OCI-LY1 (cell line): Measurements from ENCODE around the gene SPO11.
A peak's percentile ranks its signal among the peaks of the same experiment; 100 is the strongest.

Experiments used
- H2AFZ ChIP-seq: fragments of 200-600 bp; sonication (generic), shearing (Covaris generic); 2 replicates; pipeline ENCODE4 v1.6.0; 2014; ENCODE audit warnings: antibody characterized with exemption, mild to moderate bottlenecking, low read length
- H3F3A ChIP-seq: fragments of 200-600 bp; sonication (generic), shearing (Covaris generic); 2 replicates; pipeline ENCODE4 v1.6.0; 2014; ENCODE audit warnings: mild to moderate bottlenecking, antibody characterized with exemption, low read length, moderate library complexity; ENCODE audit not compliant: insufficient read depth
- H3K27ac ChIP-seq: fragments of 200-600 bp; sonication (generic); 2 replicates; pipeline ENCODE4 v1.5.1; 2014; ENCODE audit warnings: low read length, mixed run types, mild to moderate bottlenecking, low read depth; ENCODE audit not compliant: poor library complexity, severe bottlenecking
- H3K27me3 ChIP-seq: fragments of 200-600 bp; sonication (generic); 2 replicates; pipeline ENCODE4 v1.6.0; 2014; ENCODE audit warnings: antibody characterized with exemption, mild to moderate bottlenecking, low read length, moderate library complexity; ENCODE audit not compliant: insufficient read depth
- H3K36me3 ChIP-seq: fragments of 200-600 bp; sonication (generic); 2 replicates; pipeline ENCODE4 v1.6.1; 2014; ENCODE audit warnings: mild to moderate bottlenecking, antibody characterized with exemption, low read length, moderate library complexity, mixed read lengths; ENCODE audit not compliant: insufficient read depth
- H3K4me1 ChIP-seq: fragments of 200-600 bp; sonication (generic); 2 replicates; pipeline ENCODE4 v1.5.1; 2014; ENCODE audit warnings: mild to moderate bottlenecking, low read length, moderate library complexity; ENCODE audit not compliant: insufficient read depth, severe bottlenecking
- H3K4me2 ChIP-seq: fragments of 200-600 bp; sonication (generic), shearing (Covaris generic); 2 replicates; pipeline ENCODE4 v1.6.1; 2014; ENCODE audit warnings: low read length
- H3K4me3 ChIP-seq: fragments of 200-600 bp; sonication (generic); 2 replicates; pipeline ENCODE4 v1.5.1; 2014; ENCODE audit warnings: low read length, low read depth, mild to moderate bottlenecking, mixed read lengths; ENCODE audit not compliant: poor library complexity, severe bottlenecking
- H3K79me2 ChIP-seq: fragments of 200-600 bp; shearing (Covaris generic); 2 replicates; pipeline ENCODE4 v1.6.1; 2016; ENCODE audit warnings: mixed run types, low read length, mixed read lengths; ENCODE audit not compliant: insufficient read depth
- H3K9ac ChIP-seq: fragments of 200-600 bp; sonication (generic), shearing (Covaris generic); 2 replicates; pipeline ENCODE4 v1.6.1; 2014; ENCODE audit warnings: mild to moderate bottlenecking, low read length, mixed read lengths
- H3K9me2 ChIP-seq: fragments of 200-600 bp; sonication (generic), shearing (Covaris generic); 2 replicates; pipeline ENCODE4 v1.6.1; 2014; ENCODE audit warnings: low read depth, mild to moderate bottlenecking, low read length, mixed read lengths
- H3K9me3 ChIP-seq: fragments of 200-600 bp; shearing (Covaris generic); 2 replicates; pipeline ENCODE4 v1.6.1; 2014; ENCODE audit warnings: low read length, mixed read lengths
- H4K20me1 ChIP-seq: fragments of 200-600 bp; sonication (generic), shearing (Covaris generic); 2 replicates; pipeline ENCODE4 v1.6.0; 2016; ENCODE audit warnings: mild to moderate bottlenecking, low read length; ENCODE audit not compliant: insufficient read depth
- EZH2 ChIP-seq: fragments of 200-600 bp; sonication (generic), shearing (Covaris generic); IDR thresholded peaks from 2 replicates; pipeline ENCODE4 v1.8.0; 2017; ENCODE audit warnings: borderline replicate concordance, mixed run types, mild to moderate bottlenecking, antibody characterized with exemption, low read length, moderate library complexity, mixed read lengths
- TF ChIP-seq, protein P1 (sequence below): fragments of 200-600 bp; sonication (generic), shearing (Covaris generic); IDR thresholded peaks from 2 replicates; pipeline ENCODE4 v1.5.1; 2017; ENCODE audit warnings: mild to moderate bottlenecking, antibody characterized with exemption, low read length, moderate library complexity, mixed read lengths

SPO11 gene

DNA sequence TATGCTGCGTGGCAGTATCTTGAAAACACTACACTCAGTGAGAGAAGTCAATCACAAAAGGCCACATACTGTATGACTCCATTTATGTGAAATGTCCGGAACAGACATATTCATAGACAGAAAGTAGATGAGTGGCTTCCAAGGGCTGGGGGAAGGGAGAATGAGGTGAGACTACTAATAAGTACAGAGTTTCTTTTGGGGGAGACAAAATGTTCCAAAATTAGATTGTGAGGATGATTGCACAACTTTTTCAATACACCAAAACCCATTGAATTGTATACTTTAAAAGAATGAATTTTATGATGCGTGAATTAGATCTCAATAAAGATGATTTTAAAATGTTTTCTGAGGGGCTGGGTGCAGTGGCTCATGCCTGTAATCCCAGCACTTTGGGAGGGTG, 9.2 kb upstream of the SPO11 start:
- no peaks in the 10 kb centered on the region for H3K36me3 ChIP-seq
- no peaks in the 10 kb centered on the region for H3K9me3 ChIP-seq
- peak overlapping the region; percentile 27; the same call in 1 of the 2 replicates for H3K4me2 ChIP-seq
- peak overlapping the region; percentile 51; the same call in 1 of the 2 replicates for H3K9ac ChIP-seq
- peak overlapping the region; percentile 100 for H3K27ac ChIP-seq
- H3K27me3 ChIP-seq: no peaks in the 10 kb centered on the region
- H3K4me1 ChIP-seq: peaks cover 100% of the 10 kb centered on the region
- H3K79me2 ChIP-seq: no peaks in the 10 kb centered on the region
- no peaks in the 10 kb centered on the region for H4K20me1 ChIP-seq
- TF ChIP-seq EZH2: no peak
- TF ChIP-seq, protein P1, sequence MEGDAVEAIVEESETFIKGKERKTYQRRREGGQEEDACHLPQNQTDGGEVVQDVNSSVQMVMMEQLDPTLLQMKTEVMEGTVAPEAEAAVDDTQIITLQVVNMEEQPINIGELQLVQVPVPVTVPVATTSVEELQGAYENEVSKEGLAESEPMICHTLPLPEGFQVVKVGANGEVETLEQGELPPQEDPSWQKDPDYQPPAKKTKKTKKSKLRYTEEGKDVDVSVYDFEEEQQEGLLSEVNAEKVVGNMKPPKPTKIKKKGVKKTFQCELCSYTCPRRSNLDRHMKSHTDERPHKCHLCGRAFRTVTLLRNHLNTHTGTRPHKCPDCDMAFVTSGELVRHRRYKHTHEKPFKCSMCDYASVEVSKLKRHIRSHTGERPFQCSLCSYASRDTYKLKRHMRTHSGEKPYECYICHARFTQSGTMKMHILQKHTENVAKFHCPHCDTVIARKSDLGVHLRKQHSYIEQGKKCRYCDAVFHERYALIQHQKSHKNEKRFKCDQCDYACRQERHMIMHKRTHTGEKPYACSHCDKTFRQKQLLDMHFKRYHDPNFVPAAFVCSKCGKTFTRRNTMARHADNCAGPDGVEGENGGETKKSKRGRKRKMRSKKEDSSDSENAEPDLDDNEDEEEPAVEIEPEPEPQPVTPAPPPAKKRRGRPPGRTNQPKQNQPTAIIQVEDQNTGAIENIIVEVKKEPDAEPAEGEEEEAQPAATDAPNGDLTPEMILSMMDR: no peak
- no peak overlapping the region for H2AFZ ChIP-seq
- H3K4me3 ChIP-seq: no peak overlapping the region
- no peaks in the 10 kb centered on the region for H3K9me2 ChIP-seq
- H3F3A ChIP-seq: peaks cover 12% of the 10 kb centered on the region; the same call in 1 of the 2 replicates

DNA sequence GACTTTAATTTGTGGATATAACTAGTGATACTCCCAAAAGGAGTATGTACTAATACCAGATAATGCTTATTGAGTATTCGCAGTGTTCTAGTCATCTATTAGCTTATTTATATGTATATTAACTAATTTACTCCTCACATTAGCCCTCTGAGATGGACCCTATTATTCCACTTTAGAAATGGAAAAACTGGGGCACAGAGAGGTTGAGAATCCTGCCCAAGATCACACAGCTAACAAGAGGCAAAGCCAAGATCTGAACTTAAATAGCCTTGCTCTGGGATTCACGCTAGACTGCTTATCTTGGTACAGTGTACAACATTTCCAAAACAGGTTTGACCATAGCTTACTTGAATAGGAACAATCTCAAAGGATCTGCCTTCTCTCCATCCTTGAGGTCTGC, 8.5 kb upstream of the SPO11 start:
- Histone ChIP-seq H3F3A (peaks cover 12% of the 10 kb centered on the region), H3K4me2 (no peak overlapping the region), H3K27ac (peak overlapping the region; percentile 100), H3K9ac (no peak overlapping the region; the same call in 1 of the 2 replicates), H3K9me2 (no peaks in the 10 kb centered on the region), H3K27me3 (no peaks in the 10 kb centered on the region), H3K4me3 (no peak overlapping the region), H3K4me1 (peaks cover 100% of the 10 kb centered on the region), H4K20me1 (no peaks in the 10 kb centered on the region), H3K36me3 (no peaks in the 10 kb centered on the region), H2AFZ (no peak overlapping the region), H3K9me3 (no peaks in the 10 kb centered on the region), H3K79me2 (no peaks in the 10 kb centered on the region)
- no peak for TF ChIP-seq EZH2
- TF ChIP-seq, protein P1: no peak

DNA sequence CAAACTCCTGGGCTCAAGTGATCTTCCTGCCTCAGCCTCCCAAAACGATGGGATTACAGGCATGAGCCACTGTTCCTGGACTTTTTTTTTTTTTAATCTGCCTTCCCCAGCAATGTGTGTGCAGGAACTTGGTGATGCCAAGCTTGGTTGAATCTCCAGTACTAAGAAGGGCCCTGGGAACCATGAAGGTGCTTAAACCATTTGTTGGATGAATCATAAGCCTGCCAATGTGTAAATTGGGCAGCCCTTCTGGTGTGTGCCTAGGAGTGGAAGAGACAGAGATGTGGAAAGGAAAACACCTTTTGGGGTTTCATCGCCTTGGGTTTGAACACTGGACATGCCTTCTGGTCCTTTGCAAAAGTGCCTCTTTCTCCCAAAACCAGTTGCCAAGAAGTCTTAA, 7.1 kb upstream of the SPO11 start:
- H2AFZ ChIP-seq: no peak overlapping the region
- H3K9me2 ChIP-seq: no peaks in the 10 kb centered on the region
- H3K36me3 ChIP-seq: no peaks in the 10 kb centered on the region
- no peak for TF ChIP-seq EZH2
- TF ChIP-seq, protein P1: no peak
- H3K27ac ChIP-seq: peak overlapping the region; percentile 100
- peak overlapping the region; percentile 4 for H3K4me3 ChIP-seq
- H3K9ac ChIP-seq: peak overlapping the region; percentile 64
- H3K9me3 ChIP-seq: no peaks in the 10 kb centered on the region
- H3K4me1 ChIP-seq: peaks cover 100% of the 10 kb centered on the region
- H3K27me3 ChIP-seq: no peaks in the 10 kb centered on the region
- peaks cover 13% of the 10 kb centered on the region for H3F3A ChIP-seq
- no peaks in the 10 kb centered on the region for H3K79me2 ChIP-seq
- H3K4me2 ChIP-seq: peak overlapping the region; percentile 54
- no peaks in the 10 kb centered on the region for H4K20me1 ChIP-seq
